ENCODE data around the gene NVL. TPM values are rescaled to one million over a fixed set of nuclear protein-coding genes. Genes with fewer than 3 reads are reported as not detected.

The NVL gene
- polyA plus RNA-seq, 1 experiment: 13.2 TPM

- no peak for TF ChIP-seq CTCF (IDR thresholded peaks at IDR 0.05; ENCODE audit: insufficient read depth, low read depth, low read length)
- H3K4me3 ChIP-seq (ENCODE audit: low read depth, low read length): no peak overlapping the region
- DNase-seq (ENCODE audit: low read depth): no peak
- POLR2A ChIA-PET: no interaction called here
- CTCF ChIA-PET: no interaction called here
- peaks cover 8% of the 10 kb centered on the region for H3K36me3 ChIP-seq (ENCODE audit: control insufficient read depth, insufficient read depth, low read length)
- no peaks in the 10 kb centered on the region for H3K27me3 ChIP-seq (ENCODE audit: control insufficient read depth, insufficient read depth, low read length)
Observed at GRCh38 chr1:224373008-224373590, 43.1 kb upstream of the NVL start.

- no peaks in the 10 kb centered on the region for H3K27me3 ChIP-seq (ENCODE audit: control insufficient read depth, insufficient read depth, low read length)
- no peak for TF ChIP-seq CTCF (IDR thresholded peaks at IDR 0.05; ENCODE audit: insufficient read depth, low read depth, low read length)
- CTCF ChIA-PET: interaction anchor here (1.1 kb wide), 1 partner anchor 10 kb away, joined by 3 read pairs; no protein-coding TSS in a partner anchor
- H3K4me3 ChIP-seq (ENCODE audit: low read depth, low read length): no peak overlapping the region
- POLR2A ChIA-PET: no interaction called here
- H3K36me3 ChIP-seq (ENCODE audit: control insufficient read depth, insufficient read depth, low read length): peaks cover 9% of the 10 kb centered on the region
- no peak for DNase-seq (ENCODE audit: low read depth)
Observed at GRCh38 chr1:224368409-224368808, 38.4 kb upstream of the NVL start.

GRCh38 chr1:224359207-224359606, 29.2 kb upstream of the NVL start:
- no peak for DNase-seq (ENCODE audit: low read depth)
- CTCF ChIA-PET: interaction anchor here (1.7 kb wide), 1 partner anchor 243 kb away, joined by 3 read pairs; no protein-coding TSS in a partner anchor
- POLR2A ChIA-PET: no interaction called here
- H3K27me3 ChIP-seq (ENCODE audit: control insufficient read depth, insufficient read depth, low read length): no peaks in the 10 kb centered on the region
- H3K36me3 ChIP-seq (ENCODE audit: control insufficient read depth, insufficient read depth, low read length): peaks cover 2% of the 10 kb centered on the region; the same call in 1 of the 2 replicates
- no peak for TF ChIP-seq CTCF (IDR thresholded peaks at IDR 0.05; ENCODE audit: insufficient read depth, low read depth, low read length)
- no peak overlapping the region for H3K4me3 ChIP-seq (ENCODE audit: low read depth, low read length)

DNA sequence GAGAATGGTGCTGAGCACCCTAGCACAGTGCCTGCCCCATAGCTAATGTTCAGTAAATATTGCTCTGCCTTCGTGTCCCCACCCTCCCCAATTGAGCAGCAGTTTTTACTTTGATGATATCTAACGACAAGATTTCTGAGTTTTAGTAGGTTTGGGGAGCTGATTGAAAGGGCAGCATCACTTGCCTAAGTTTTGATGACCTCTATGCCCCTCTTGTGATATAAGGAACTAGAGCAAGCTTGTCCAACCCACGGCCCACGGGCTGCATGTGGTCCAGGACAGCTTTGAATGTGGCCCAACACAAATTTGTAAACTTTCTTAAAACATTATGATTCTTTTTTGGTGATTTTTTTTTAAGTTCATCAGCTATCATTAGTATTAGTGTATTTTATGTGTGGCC, 28.3 kb upstream of the NVL start:
- DNase-seq (ENCODE audit: low read depth): no peak
- H3K27me3 ChIP-seq (ENCODE audit: control insufficient read depth, insufficient read depth, low read length): no peaks in the 10 kb centered on the region
- ChIA-PET POLR2A (no interaction called here), CTCF (interaction anchor here (0.9 to 1.7 kb wide), 3 partner anchors 10 to 242 kb away, joined by 3 to 4 read pairs (median 3); no protein-coding TSS in a partner anchor)
- H3K36me3 ChIP-seq (ENCODE audit: control insufficient read depth, insufficient read depth, low read length): no peaks in the 10 kb centered on the region
- TF ChIP-seq CTCF (IDR thresholded peaks at IDR 0.05; ENCODE audit: insufficient read depth, low read depth, low read length): no peak
- H3K4me3 ChIP-seq (ENCODE audit: low read depth, low read length): peak overlapping the region; percentile 73

DNA sequence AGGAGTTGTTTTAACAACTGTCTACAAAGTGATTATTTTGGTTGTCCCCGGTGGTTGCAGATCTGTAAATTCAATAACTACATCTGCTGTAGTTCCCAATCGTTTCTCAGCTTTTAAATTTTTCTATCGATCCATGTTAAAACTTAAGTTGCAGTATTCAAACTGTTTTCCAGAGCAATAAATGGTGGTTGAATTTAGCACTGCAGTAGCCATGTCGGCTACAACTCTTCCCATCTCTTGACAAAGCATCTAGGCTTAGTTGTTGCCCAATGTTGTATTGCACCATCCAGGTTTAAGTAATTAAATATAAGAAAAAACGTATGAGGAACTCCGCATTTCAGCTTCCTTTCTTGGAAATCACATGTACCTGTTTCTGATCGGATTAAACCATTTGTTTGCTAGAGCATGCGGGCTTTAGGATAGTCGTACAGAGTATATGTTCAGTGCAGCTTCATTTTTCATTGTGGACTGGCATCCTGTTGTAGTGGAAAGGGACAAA, 27.7 kb upstream of the NVL start:
- H3K36me3 ChIP-seq (ENCODE audit: control insufficient read depth, insufficient read depth, low read length): no peaks in the 10 kb centered on the region
- no peak for DNase-seq (ENCODE audit: low read depth)
- H3K27me3 ChIP-seq (ENCODE audit: control insufficient read depth, insufficient read depth, low read length): no peaks in the 10 kb centered on the region
- POLR2A ChIA-PET: interaction anchor here (0.6 kb wide), 1 partner anchor 516 kb away, joined by 3 read pairs; no protein-coding TSS in a partner anchor
- H3K4me3 ChIP-seq (ENCODE audit: low read depth, low read length): peak overlapping the region; percentile 73
- TF ChIP-seq CTCF (IDR thresholded peaks at IDR 0.05; ENCODE audit: insufficient read depth, low read depth, low read length): no peak
- CTCF ChIA-PET: interaction anchor here (0.9 to 1.3 kb wide), 2 partner anchors 11 to 100 kb away, joined by 3 to 4 read pairs; no protein-coding TSS in a partner anchor
